Measurements from ENCODE around the gene SLC6A5.

DNA sequence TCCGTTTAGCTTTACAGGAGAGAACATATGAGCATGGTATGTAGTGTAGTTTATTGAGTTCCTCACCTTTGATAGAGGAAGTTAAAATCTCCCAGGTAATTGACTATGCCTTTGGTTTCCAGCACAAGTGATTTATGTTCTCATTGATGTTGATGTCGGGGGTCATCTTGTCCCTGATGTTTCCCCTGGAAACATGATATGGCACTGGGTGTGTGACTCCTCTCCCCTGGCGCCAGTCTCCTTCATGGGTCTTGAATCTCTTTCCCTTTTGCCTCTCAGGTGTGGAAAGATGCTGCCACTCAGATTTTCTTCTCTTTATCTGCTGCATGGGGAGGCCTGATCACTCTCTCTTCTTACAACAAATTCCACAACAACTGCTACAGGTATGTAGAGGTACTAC, 28.3 kb downstream of the SLC6A5 start:
- TF ChIP-seq EZH2 (IDR thresholded peaks at IDR 0.05; ENCODE audit: borderline replicate concordance, low read depth, low read length, severe bottlenecking) (no peak), POLR2AphosphoS5 (IDR thresholded peaks at IDR 0.05; ENCODE audit: insufficient read depth, low read depth, low read length) (no peak)

Data from endothelial cell of umbilical vein (primary cell).